GM23338 (cell line): ENCODE measurements around the gene ADCY1. TPM values are rescaled to one million over a fixed set of nuclear protein-coding genes. Genes with fewer than 3 reads are reported as not detected.

Source experiments
- ATAC-seq: fragments of 200-7000 bp; cut with Tn5 transposase; 3 replicates; pipeline ENCODE4 v1.9.1; 2020
- DNase-seq: peaks from one replicate; pipeline ENCODE4 v3.0.0-alpha.2; 2015; ENCODE audit warnings: low spot score
- H2AFZ ChIP-seq: fragments of 200-600 bp; sonication (generic); 2 replicates; pipeline ENCODE4 v1.8.0; 2016; ENCODE audit warnings: antibody characterized with exemption, mild to moderate bottlenecking, moderate library complexity
- H3F3A ChIP-seq: fragments of 200-600 bp; sonication (generic); replicated peaks from 2 replicates; pipeline ENCODE4 v1.8.0; 2017; ENCODE audit warnings: antibody characterized with exemption, mixed run types, low read depth
- H3K27ac ChIP-seq: fragments of 200-600 bp; sonication (generic); 2 replicates; pipeline ENCODE4 v1.6.1; 2016; ENCODE audit warnings: low read depth
- H3K27me3 ChIP-seq: fragments of 200-600 bp; sonication (generic); 2 replicates; pipeline ENCODE4 v1.8.0; 2016; ENCODE audit warnings: mild to moderate bottlenecking, mixed run types, moderate library complexity; ENCODE audit not compliant: insufficient read depth
- H3K36me3 ChIP-seq: fragments of 200-600 bp; sonication (generic); 2 replicates; pipeline ENCODE4 v1.8.0; 2016; ENCODE audit warnings: mild to moderate bottlenecking; ENCODE audit not compliant: insufficient read depth
- H3K4me1 ChIP-seq: fragments of 200-600 bp; sonication (generic); 2 replicates; pipeline ENCODE4 v1.8.0; 2016; ENCODE audit warnings: mild to moderate bottlenecking, moderate library complexity; ENCODE audit not compliant: insufficient read depth
- H3K4me2 ChIP-seq: fragments of 200-600 bp; sonication (generic); 2 replicates; pipeline ENCODE4 v1.7.1; 2017; ENCODE audit warnings: mixed run types
- H3K4me3 ChIP-seq: fragments of 200-600 bp; sonication (generic); 2 replicates; pipeline ENCODE4 v1.6.1; 2016; ENCODE audit warnings: mixed run types
- H3K79me2 ChIP-seq: fragments of 200-600 bp; sonication (generic); replicated peaks from 2 replicates; pipeline ENCODE4 v1.8.0; 2017; ENCODE audit warnings: mild to moderate bottlenecking; ENCODE audit not compliant: insufficient read depth
- H3K9me2 ChIP-seq: fragments of 200-600 bp; sonication (generic); 2 replicates; pipeline ENCODE4 v1.8.0; 2017; ENCODE audit not compliant: insufficient read depth
- H4K20me1 ChIP-seq: fragments of 200-600 bp; sonication (generic); replicated peaks from 2 replicates; pipeline ENCODE4 v1.8.0; 2017; ENCODE audit warnings: mild to moderate bottlenecking; ENCODE audit not compliant: insufficient read depth
- H3K27ac Mint-ChIP-seq: 2 replicates; pipeline ENCODE4 v1.8.0; 2020; ENCODE audit warnings: inconsistent platforms, mild to moderate bottlenecking, moderate library complexity, mixed read lengths
- H3K27me3 Mint-ChIP-seq: 3 replicates; pipeline ENCODE4 v1.8.0; 2022; ENCODE audit warnings: low read depth, mild to moderate bottlenecking, moderate library complexity, mixed read lengths, inconsistent platforms; ENCODE audit not compliant: insufficient read depth, poor library complexity
- H3K36me3 Mint-ChIP-seq: 3 replicates; pipeline ENCODE4 v1.8.0; 2021; ENCODE audit warnings: low read depth, mild to moderate bottlenecking, inconsistent platforms, moderate library complexity, mixed read lengths
- H3K4me1 Mint-ChIP-seq: 3 replicates; pipeline ENCODE4 v1.8.0; 2020; ENCODE audit warnings: mild to moderate bottlenecking, inconsistent platforms, mixed read lengths
- H3K4me3 Mint-ChIP-seq: 3 replicates; pipeline ENCODE4 v1.8.0; 2021; ENCODE audit warnings: moderate library complexity, mild to moderate bottlenecking, inconsistent platforms, mixed read lengths
- H3K9me3 Mint-ChIP-seq: 3 replicates; pipeline ENCODE4 v1.8.0; 2020; ENCODE audit warnings: moderate library complexity, mild to moderate bottlenecking, inconsistent platforms, mixed read lengths
- CREB1 ChIP-seq: fragments of 250-450 bp; sonication (Bioruptor Pico); IDR thresholded peaks from 2 replicates; pipeline ENCODE4 v1.5.0; 2020; ENCODE audit warnings: low read depth, mild to moderate bottlenecking, moderate library complexity
- CTCF ChIP-seq, 2 experiments: fragments of 200-600 bp in 1 of 2; sonication (generic) in 1 of 2; conservative IDR thresholded peaks; 2 replicates each; pipeline versions ENCODE4 v1.5.1 to v1.6.1; 2016 to 2017; ENCODE audit warnings: antibody characterized with exemption in 2 of 2, low read depth in 2 of 2, mild to moderate bottlenecking in 2 of 2, moderate library complexity in 1 of 2
- ETS1 ChIP-seq: IDR thresholded peaks from 2 replicates; pipeline ENCODE4 v1.6.1; 2016; ENCODE audit warnings: antibody characterized with exemption
- EZH2 ChIP-seq: fragments of 200-600 bp; sonication (generic); IDR thresholded peaks from one replicate; pipeline ENCODE4 v1.8.0; 2017; ENCODE audit warnings: antibody characterized with exemption, mild to moderate bottlenecking, low read depth; ENCODE audit not compliant: unreplicated experiment
- EZH2phosphoT487 ChIP-seq: fragments of 200-600 bp; sonication (generic); IDR thresholded peaks from one replicate; pipeline ENCODE4 v1.8.1; 2018; ENCODE audit warnings: antibody characterized with exemption; ENCODE audit not compliant: unreplicated experiment
- JUNB ChIP-seq: IDR thresholded peaks from one replicate; pipeline ENCODE4 v1.6.1; 2016; ENCODE audit warnings: antibody characterized with exemption; ENCODE audit not compliant: unreplicated experiment
- NANOG ChIP-seq: IDR thresholded peaks from 2 replicates; pipeline ENCODE4 v1.6.1; 2016; ENCODE audit warnings: antibody characterized with exemption, borderline replicate concordance
- POLR2AphosphoS5 ChIP-seq: IDR thresholded peaks from 2 replicates; pipeline ENCODE4 v1.6.1; 2016; ENCODE audit warnings: antibody characterized with exemption, low read depth
- REST ChIP-seq: IDR thresholded peaks from one replicate; pipeline ENCODE4 v1.6.1; 2018; ENCODE audit warnings: antibody characterized with exemption; ENCODE audit not compliant: unreplicated experiment
- STAT1 ChIP-seq: IDR thresholded peaks from one replicate; pipeline ENCODE4 v1.6.1; 2016; ENCODE audit warnings: antibody characterized with exemption; ENCODE audit not compliant: unreplicated experiment
- ZNF114 ChIP-seq: fragments of 250-450 bp; sonication (Bioruptor Pico); IDR thresholded peaks from 2 replicates; pipeline ENCODE4 v1.5.0; 2020; ENCODE audit warnings: mild to moderate bottlenecking, moderate library complexity
- ZNF331 ChIP-seq: fragments of 250-450 bp; sonication (Bioruptor Pico); IDR thresholded peaks from 2 replicates; pipeline ENCODE4 v1.5.0; 2020; ENCODE audit warnings: low read depth, mild to moderate bottlenecking, moderate library complexity
- ZNF462 ChIP-seq: fragments of 250-450 bp; sonication (Bioruptor Pico); IDR thresholded peaks from 2 replicates; pipeline ENCODE4 v1.5.0; 2020; ENCODE audit warnings: mild to moderate bottlenecking, moderate library complexity
- polyA plus RNA-seq: library from polyadenylated mRNA; unstranded; fragments of >200 nt; fragmentation: Nextera tagmentation; extraction: Ambion mirVana; gene quantifications from 2 replicates; pipeline ENCODE4 v1.2.1, GENCODE V29; 2016
- total RNA-seq: library from RNA; depleted of rRNA; stranded (reverse); fragments of >200 nt; shearing (Covaris generic); gene quantifications from 2 replicates; pipeline ENCODE4 v1.2.3, GENCODE V29; 2014

Gene ADCY1
- total and polyA plus RNA-seq, 2 experiments from 2014 or later = 2.3 to 18.7 TPM

GRCh38 chr7:45660201-45660900 is 86.2 kb downstream of the ADCY1 start:
- Histone ChIP-seq H3K36me3 (no peaks in the 10 kb centered on the region), H4K20me1 (no peaks in the 10 kb centered on the region), H3K4me1 (no peaks in the 10 kb centered on the region), H3K27ac (no peak overlapping the region), H3K4me3 (no peak overlapping the region), H3K27me3 (no peaks in the 10 kb centered on the region), H3K4me2 (no peak overlapping the region), H2AFZ (no peak overlapping the region), H3K9me2 (no peaks in the 10 kb centered on the region), H3F3A (no peaks in the 10 kb centered on the region), H3K79me2 (no peaks in the 10 kb centered on the region)
- TF ChIP-seq NANOG = no peak
- no peak for TF ChIP-seq CREB1
- TF ChIP-seq CTCF (conservative IDR thresholded peaks at IDR 0.05; ENCODE audit: low read depth in 2 of 2) = no peak
- no peak for TF ChIP-seq POLR2AphosphoS5
- TF ChIP-seq EZH2 = no peak
- no peak for TF ChIP-seq REST
- TF ChIP-seq EZH2phosphoT487 = no peak
- no peak for TF ChIP-seq ZNF331 (CRISPR knock-in tag)
- TF ChIP-seq ZNF114 (CRISPR knock-in tag) = no peak
- no peak for TF ChIP-seq ETS1
- TF ChIP-seq JUNB = no peak
- TF ChIP-seq STAT1 = no peak
- no peak for TF ChIP-seq ZNF462 (CRISPR knock-in tag)
- peaks cover 18% of the 10 kb centered on the region for H3K27me3 Mint-ChIP-seq
- peaks cover 2% of the 10 kb centered on the region; the same call in 2 of the 3 replicates for H3K9me3 Mint-ChIP-seq
- no peaks in the 10 kb centered on the region for H3K4me1 Mint-ChIP-seq
- peak overlapping the region; percentile 24; the same call in 1 of the 2 replicates for H3K27ac Mint-ChIP-seq
- H3K36me3 Mint-ChIP-seq = peaks cover 3% of the 10 kb centered on the region; the same call in 2 of the 3 replicates
- H3K4me3 Mint-ChIP-seq = no peak overlapping the region
- ATAC-seq (no peak), DNase-seq (no peak)
